Astrocyte (in vitro differentiated cells and primary cell): ENCODE results near the gene MYL7. TPM values are rescaled to one million over a fixed set of nuclear protein-coding genes. Genes with fewer than 3 reads are reported as not detected.

Source experiments
- DNase-seq: peaks from one replicate; pipeline ENCODE4 v3.0.0-alpha.2; 2010; ENCODE audit warnings: low read depth
- FAIRE-seq: peaks from 2 replicates; lab custom pipeline; 2011; peaks lifted over from hg19 to GRCh38; lab: Jason Lieb, UNC
- H2AFZ ChIP-seq: 2 replicates; pipeline ENCODE4 v1.6.0; 2012; ENCODE audit warnings: low read depth, low read length, inconsistent platforms
- H3K27ac ChIP-seq: 2 replicates; pipeline ENCODE4 v1.5.1; 2011; ENCODE audit warnings: low read depth, low read length, inconsistent platforms
- H3K27me3 ChIP-seq: 2 replicates; pipeline ENCODE4 v1.6.0; 2011; ENCODE audit warnings: low read length, inconsistent platforms; ENCODE audit not compliant: insufficient read depth
- H3K36me3 ChIP-seq: 2 replicates; pipeline ENCODE4 v1.5.1; 2011; ENCODE audit warnings: low read length, inconsistent platforms; ENCODE audit not compliant: insufficient read depth
- H3K4me1 ChIP-seq: 2 replicates; pipeline ENCODE4 v1.5.1; 2011; ENCODE audit warnings: low read length, inconsistent platforms; ENCODE audit not compliant: insufficient read depth
- H3K4me2 ChIP-seq: 2 replicates; pipeline ENCODE4 v1.6.0; 2012; ENCODE audit warnings: low read length, inconsistent platforms
- H3K4me3 ChIP-seq: 2 replicates; pipeline ENCODE4 v1.5.1; 2011; ENCODE audit warnings: low read depth, mild to moderate bottlenecking, low read length, inconsistent platforms; ENCODE audit not compliant: insufficient read depth
- H3K79me2 ChIP-seq: 2 replicates; pipeline ENCODE4 v1.6.0; 2012; ENCODE audit warnings: mild to moderate bottlenecking, low read length, inconsistent platforms; ENCODE audit not compliant: insufficient read depth
- H3K9ac ChIP-seq: 2 replicates; pipeline ENCODE4 v1.6.0; 2012; ENCODE audit warnings: mild to moderate bottlenecking, low read length, inconsistent platforms
- H3K9me3 ChIP-seq: 2 replicates; pipeline ENCODE4 v1.5.1; 2012; ENCODE audit warnings: low read depth, mild to moderate bottlenecking, low read length, inconsistent platforms; ENCODE audit not compliant: insufficient read depth
- H4K20me1 ChIP-seq: 2 replicates; pipeline ENCODE4 v1.6.0; 2012; ENCODE audit warnings: low read length, inconsistent platforms; ENCODE audit not compliant: insufficient read depth
- H3K27ac Mint-ChIP-seq: one replicate; pipeline ENCODE4 v1.8.0; 2021; ENCODE audit warnings: mild to moderate bottlenecking, mixed read lengths; ENCODE audit not compliant: unreplicated experiment
- H3K27me3 Mint-ChIP-seq: one replicate; pipeline ENCODE4 v1.8.0; 2021; ENCODE audit warnings: low read depth, mixed read lengths; ENCODE audit not compliant: unreplicated experiment
- H3K36me3 Mint-ChIP-seq: one replicate; pipeline ENCODE4 v1.8.0; 2021; ENCODE audit warnings: low read depth, mixed read lengths; ENCODE audit not compliant: unreplicated experiment
- H3K4me1 Mint-ChIP-seq: one replicate; pipeline ENCODE4 v1.8.0; 2021; ENCODE audit warnings: low read depth, mixed read lengths; ENCODE audit not compliant: unreplicated experiment
- H3K4me3 Mint-ChIP-seq: one replicate; pipeline ENCODE4 v1.8.0; 2021; ENCODE audit warnings: mild to moderate bottlenecking, moderate library complexity, mixed read lengths; ENCODE audit not compliant: unreplicated experiment
- H3K9me3 Mint-ChIP-seq: one replicate; pipeline ENCODE4 v1.8.0; 2021; ENCODE audit warnings: mild to moderate bottlenecking, mixed read lengths; ENCODE audit not compliant: unreplicated experiment
- EZH2 ChIP-seq: IDR thresholded peaks from 2 replicates; pipeline ENCODE4 v1.6.1; 2012; ENCODE audit warnings: mild to moderate bottlenecking, low read length, inconsistent platforms; ENCODE audit not compliant: insufficient read depth
- total RNA-seq: library from RNA; stranded (reverse); gene quantifications from 2 replicates; pipeline ENCODE4 v1.2.1, GENCODE V29; 2021
- TF ChIP-seq, protein P1 (sequence below): IDR thresholded peaks from 2 replicates; pipeline ENCODE4 v1.5.1; 2011; ENCODE audit warnings: low read depth, mild to moderate bottlenecking, inconsistent platforms, low read length, moderate library complexity; ENCODE audit not compliant: insufficient read depth

MYL7 gene
- total RNA-seq, 1 donor from 2014 or later = 60.0 TPM

DNA sequence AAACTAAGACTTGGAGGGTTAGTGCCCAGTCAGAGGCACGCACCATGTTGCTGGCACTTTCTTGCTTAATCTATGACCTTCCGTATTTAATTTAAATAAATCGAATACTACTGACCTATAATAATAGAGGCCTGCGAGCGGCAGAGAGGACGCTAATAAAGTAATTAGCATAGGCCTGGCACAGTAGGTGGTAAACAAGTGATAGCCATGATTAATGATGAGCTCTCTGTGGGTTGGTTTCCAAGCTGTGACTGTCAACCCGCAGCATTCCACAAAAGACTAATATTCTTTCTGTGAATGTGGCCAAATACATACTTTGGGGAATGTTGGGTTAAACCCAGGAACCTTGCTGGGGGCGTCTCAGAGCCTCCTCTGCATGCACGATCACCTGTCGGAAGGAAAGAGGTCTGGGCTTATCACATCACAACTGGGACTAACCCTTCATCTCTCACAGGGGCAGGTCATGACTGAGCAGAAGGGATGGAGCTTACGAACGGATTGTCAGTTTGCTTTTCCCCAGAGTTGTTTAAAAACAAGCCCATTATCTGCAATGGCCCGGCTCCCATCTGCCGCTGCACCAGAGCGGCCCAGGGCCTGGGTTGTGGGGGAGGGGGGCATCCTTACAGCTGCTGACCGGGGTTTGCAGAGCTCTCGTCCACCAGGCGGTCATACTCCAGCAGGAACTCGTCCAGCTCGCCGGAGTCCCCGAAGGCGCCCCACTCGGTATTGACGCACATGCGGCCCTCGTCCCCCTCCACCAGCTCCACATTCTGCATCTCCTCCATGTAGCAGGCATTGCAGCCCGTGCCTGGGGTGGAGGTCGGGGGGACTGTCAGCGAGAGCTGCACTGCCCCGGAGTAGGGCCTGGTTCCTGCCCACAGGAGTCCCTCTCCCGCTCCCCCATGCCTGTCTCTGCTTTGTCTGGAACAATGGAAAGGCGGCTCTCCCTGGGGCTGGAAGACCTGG is 6.2 kb upstream of the MYL7 start:
- Histone ChIP-seq H3K9me3 (no peaks in the 10 kb centered on the region), H3K27me3 (peaks cover 5% of the 10 kb centered on the region), H3K4me2 (no peak overlapping the region), H4K20me1 (no peaks in the 10 kb centered on the region), H3K36me3 (no peaks in the 10 kb centered on the region), H3K79me2 (no peaks in the 10 kb centered on the region), H3K4me3 (no peak overlapping the region), H3K9ac (no peak overlapping the region), H2AFZ (no peak overlapping the region), H3K27ac (no peak overlapping the region), H3K4me1 (peaks cover 6% of the 10 kb centered on the region)
- Mint-ChIP-seq H3K4me1 (no peaks in the 10 kb centered on the region), H3K27me3 (peaks cover 57% of the 10 kb centered on the region), H3K4me3 (no peak overlapping the region), H3K27ac (no peak overlapping the region), H3K9me3 (peaks cover 2% of the 10 kb centered on the region), H3K36me3 (no peaks in the 10 kb centered on the region)
- no peak for FAIRE-seq
- no peak for DNase-seq
- TF ChIP-seq, protein P1, sequence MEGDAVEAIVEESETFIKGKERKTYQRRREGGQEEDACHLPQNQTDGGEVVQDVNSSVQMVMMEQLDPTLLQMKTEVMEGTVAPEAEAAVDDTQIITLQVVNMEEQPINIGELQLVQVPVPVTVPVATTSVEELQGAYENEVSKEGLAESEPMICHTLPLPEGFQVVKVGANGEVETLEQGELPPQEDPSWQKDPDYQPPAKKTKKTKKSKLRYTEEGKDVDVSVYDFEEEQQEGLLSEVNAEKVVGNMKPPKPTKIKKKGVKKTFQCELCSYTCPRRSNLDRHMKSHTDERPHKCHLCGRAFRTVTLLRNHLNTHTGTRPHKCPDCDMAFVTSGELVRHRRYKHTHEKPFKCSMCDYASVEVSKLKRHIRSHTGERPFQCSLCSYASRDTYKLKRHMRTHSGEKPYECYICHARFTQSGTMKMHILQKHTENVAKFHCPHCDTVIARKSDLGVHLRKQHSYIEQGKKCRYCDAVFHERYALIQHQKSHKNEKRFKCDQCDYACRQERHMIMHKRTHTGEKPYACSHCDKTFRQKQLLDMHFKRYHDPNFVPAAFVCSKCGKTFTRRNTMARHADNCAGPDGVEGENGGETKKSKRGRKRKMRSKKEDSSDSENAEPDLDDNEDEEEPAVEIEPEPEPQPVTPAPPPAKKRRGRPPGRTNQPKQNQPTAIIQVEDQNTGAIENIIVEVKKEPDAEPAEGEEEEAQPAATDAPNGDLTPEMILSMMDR = no peak
- TF ChIP-seq EZH2 = no peak

GRCh38 chr7:44145969-44146911 is 5.1 kb upstream of the MYL7 start:
- no peaks in the 10 kb centered on the region for H3K79me2 ChIP-seq
- H3K9me3 ChIP-seq = no peaks in the 10 kb centered on the region
- Mint-ChIP-seq H3K27me3 (peaks cover 51% of the 10 kb centered on the region), H3K4me1 (peaks cover 1% of the 10 kb centered on the region), H3K36me3 (no peaks in the 10 kb centered on the region), H3K4me3 (peak overlapping the region; percentile 45), H3K27ac (no peak overlapping the region), H3K9me3 (peaks cover 2% of the 10 kb centered on the region)
- peak overlapping the region; percentile 94 for H2AFZ ChIP-seq
- H3K4me2 ChIP-seq = peak overlapping the region; percentile 86
- H3K4me3 ChIP-seq = peak overlapping the region; percentile 48
- DNase-seq = no peak
- TF ChIP-seq, protein P1 = no peak
- no peak for TF ChIP-seq EZH2
- H3K4me1 ChIP-seq = peaks cover 6% of the 10 kb centered on the region
- peaks cover 5% of the 10 kb centered on the region for H3K27me3 ChIP-seq
- no peaks in the 10 kb centered on the region for H3K36me3 ChIP-seq
- no peak overlapping the region for H3K27ac ChIP-seq
- no peak for FAIRE-seq
- H4K20me1 ChIP-seq = no peaks in the 10 kb centered on the region
- no peak overlapping the region for H3K9ac ChIP-seq
